ENCODE data around the gene IL6.
"Not testable (repeated sequence)": the region's sequence is repeated elsewhere in the genome, so short reads cannot be mapped to it uniquely, and the experiment has no call there.

Gene IL6

GRCh38 chr7:22729180-22729825, 2.3 kb downstream of the IL6 start:
- DNase-seq, result no peak

GRCh38 chr7:22730066-22730710, 3.2 kb downstream of the IL6 start:
- no peak for DNase-seq

GRCh38 chr7:22730921-22731654, 4.1 kb downstream of the IL6 start:
- no peak for DNase-seq

GRCh38 chr7:22731766-22732165, 4.8 kb downstream of the IL6 start:
- no peak for DNase-seq

- no peak for DNase-seq
Measured at GRCh38 chr7:22732556-22733126, 5.6 kb downstream of the IL6 start.

GRCh38 chr7:22733761-22734160, 6.8 kb downstream of the IL6 start:
- DNase-seq, result no peak

- no peak for DNase-seq
Measured at GRCh38 chr7:22743014-22743413, 16.0 kb downstream of the IL6 start.

- no peak for DNase-seq
Measured at GRCh38 chr7:22751341-22751740, 24.3 kb downstream of the IL6 start.

GRCh38 chr7:22757338-22757994, 30.5 kb downstream of the IL6 start:
- DNase-seq, result no peak

GRCh38 chr7:22758576-22758975, 31.6 kb downstream of the IL6 start:
- DNase-seq, result no peak

- no peak for DNase-seq
Measured at GRCh38 chr7:22759721-22760120, 32.7 kb downstream of the IL6 start.

GRCh38 chr7:22762866-22763265, 35.9 kb downstream of the IL6 start:
- no peak for DNase-seq

GRCh38 chr7:22765609-22766008, 38.6 kb downstream of the IL6 start:
- no peak for DNase-seq

GRCh38 chr7:22771194-22771871, 44.3 kb downstream of the IL6 start:
- no peak for DNase-seq

- no peak for DNase-seq
Measured at GRCh38 chr7:22771872-22772228, 44.9 kb downstream of the IL6 start.

GRCh38 chr7:22772885-22773284, 45.9 kb downstream of the IL6 start:
- no peak for DNase-seq

- DNase-seq, result no peak
Measured at GRCh38 chr7:22776964-22777363, 50.0 kb downstream of the IL6 start.

GRCh38 chr7:22779730-22780323, 52.8 kb downstream of the IL6 start:
- DNase-seq, result not testable (repeated sequence)

- no peak for DNase-seq
Measured at GRCh38 chr7:22781230-22781711, 54.3 kb downstream of the IL6 start.
